ENCODE data around the gene VPS26C. TPM values are rescaled to one million over a fixed set of nuclear protein-coding genes. Genes with fewer than 3 reads are reported as not detected.

The VPS26C gene
- total RNA-seq, 1 donor from 2014 or later: 37.5 TPM

DNA sequence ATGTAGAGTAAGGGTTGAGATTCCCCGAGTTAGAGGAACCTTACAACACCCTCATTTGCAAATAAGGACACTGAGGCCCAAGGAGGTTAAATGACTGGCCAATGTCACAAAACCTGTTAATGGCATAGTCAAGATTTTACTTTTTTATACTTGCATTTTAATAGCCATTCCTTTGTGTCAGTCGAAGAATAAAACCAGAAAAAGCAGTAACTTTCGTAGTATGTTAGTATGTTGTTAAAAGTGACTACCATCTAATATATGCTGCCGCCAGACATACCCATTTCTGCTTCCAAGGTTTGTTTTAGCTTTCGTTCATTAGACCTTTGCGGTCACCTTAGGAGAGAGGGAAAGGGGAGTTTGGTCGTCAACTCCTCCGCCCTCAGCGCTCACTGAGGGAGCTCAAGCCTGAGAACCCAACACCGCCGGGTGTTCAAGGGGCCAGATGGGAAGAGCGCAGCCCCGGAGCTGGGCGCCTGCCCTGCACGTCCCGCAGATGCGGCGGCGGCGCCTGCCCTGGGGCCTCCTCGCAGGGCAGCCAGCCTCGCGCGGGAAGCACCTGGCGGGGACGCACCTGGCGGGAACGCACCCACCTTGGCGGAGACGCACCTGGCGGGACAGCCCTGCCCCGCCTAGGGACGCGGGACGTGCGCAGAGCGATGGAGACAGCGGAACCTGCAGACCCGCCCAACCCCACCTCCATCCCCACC is 466 bp downstream of the VPS26C start:
- FAIRE-seq: no peak

DNA sequence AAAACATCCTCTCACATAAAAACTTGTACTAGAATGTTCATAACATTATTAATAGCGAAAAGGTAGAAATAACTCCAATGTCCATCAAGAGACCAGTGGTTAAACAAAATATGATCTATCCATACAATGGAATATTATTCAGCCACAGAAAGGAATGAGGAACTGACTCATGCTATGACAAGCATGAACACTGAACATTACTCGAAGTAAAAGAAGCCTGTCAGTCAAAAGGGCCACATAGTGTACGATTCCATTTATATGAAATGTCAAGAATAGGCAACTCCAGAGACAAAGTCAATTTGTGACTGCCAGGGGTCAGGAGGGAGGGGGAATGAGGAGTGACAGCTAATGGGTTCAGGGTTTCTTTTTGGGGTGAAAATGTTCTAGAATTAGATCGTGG is 2.3 kb downstream of the VPS26C start:
- FAIRE-seq: no peak

More for the DNA sequence above, 466 bp downstream of the VPS26C start:
- DNase-seq (ENCODE audit: low spot score in 2 of 2): no peak

DNA sequence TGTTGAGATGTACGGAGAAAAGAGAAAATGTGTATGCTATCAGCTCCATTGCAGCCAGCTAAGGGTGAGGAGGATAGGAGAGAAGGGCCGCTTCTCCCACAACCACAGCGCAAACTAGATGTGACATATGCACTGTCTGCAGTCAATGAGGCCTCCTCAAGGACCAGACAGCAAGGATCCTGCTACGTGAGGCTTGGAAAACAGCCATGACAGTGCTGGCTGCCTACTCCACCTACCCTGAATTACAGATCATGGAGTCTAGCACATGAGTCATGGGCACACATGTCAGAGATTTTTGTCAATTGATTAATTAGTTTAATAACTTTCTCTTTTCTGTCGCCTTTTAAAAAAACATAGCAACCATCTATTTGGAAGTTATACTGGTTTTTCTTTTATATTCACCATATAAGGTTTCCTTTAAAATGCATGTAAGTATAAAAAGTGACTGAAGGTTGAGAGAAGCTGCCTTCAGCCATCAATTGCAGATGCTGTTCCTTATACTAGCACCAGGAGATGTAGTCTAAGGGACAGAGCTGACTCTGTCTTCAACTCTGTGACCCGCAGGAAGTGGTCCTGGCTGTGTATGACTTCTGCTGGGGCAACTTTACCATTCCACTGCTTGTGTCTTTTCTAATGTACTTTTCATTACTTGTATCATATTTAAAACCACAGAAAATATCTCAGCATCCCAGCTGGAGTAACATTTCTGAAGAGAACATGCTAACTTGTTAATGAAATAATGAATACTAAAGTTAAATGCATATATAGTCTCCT is 3.1 kb downstream of the VPS26C start:
- FAIRE-seq: no peak
- no peak for DNase-seq (ENCODE audit: low spot score in 2 of 2)

More for the DNA sequence above, 2.3 kb downstream of the VPS26C start:
- DNase-seq (ENCODE audit: low spot score in 2 of 2): no peak

DNA sequence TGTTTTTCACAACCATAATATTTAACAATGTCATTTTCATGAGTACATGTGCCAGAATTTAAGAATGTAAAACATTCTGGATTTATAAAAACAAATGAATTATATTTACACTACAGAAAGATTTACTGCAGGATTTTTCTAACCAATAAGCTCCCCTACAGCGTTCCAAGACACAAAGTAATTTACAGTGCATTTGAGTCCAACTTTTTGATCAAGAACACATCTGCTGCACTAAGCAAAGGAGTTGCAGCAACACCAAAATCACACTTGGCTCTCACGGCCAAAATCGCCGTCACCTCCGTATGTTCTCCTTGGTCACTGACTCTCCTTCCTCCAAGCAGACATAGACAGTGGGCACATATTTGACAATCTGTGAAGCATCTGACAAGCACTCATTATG is 7.7 kb downstream of the VPS26C start:
- DNase-seq (ENCODE audit: low spot score in 2 of 2) (no peak), FAIRE-seq (no peak)

DNA sequence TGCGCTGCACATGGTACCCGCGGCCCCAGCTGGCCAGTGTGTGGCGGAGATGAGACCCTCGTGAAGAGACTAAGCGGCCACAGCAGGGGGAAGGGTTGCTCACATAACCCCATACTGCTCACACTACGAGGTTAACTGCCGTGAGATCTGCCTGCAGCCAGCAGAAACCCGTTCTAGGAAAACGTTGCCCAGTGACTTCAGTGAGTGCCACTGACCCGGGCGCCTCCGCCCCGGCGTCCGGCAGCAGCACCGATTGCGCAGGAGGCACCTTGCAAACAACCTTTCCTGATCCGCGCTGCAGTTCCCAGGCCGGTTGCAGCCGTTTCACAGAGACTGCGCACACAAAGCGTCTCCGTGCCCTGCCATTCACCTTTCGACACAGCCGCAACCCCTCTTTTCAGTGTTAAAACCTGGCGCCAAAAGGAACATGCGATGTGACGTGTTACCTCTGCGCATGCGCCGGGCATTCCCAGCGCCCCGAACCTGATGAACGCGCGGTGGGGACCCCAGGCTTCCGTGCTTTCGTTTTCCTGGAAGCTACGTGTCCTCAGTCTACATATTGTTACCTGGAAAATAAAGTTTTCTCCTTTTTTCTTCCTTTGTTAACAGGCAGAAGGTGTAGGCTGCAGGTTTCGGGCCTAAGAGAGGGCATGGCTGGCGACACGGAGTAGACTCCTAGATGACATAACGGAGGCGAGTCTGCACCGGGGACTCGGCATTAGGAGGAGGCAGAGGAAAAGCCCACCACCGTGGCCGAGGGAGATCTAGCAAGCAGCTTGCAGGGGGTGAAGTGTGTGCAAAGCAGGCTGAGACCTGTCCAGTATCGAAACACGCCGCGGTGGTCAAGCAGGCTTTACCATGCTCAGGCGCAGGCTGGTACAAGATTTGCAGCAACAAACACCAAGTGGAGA is 8.9 kb downstream of the VPS26C start:
- FAIRE-seq (no peak), DNase-seq (ENCODE audit: low spot score in 2 of 2) (peak; percentile 27 to 29)

DNA sequence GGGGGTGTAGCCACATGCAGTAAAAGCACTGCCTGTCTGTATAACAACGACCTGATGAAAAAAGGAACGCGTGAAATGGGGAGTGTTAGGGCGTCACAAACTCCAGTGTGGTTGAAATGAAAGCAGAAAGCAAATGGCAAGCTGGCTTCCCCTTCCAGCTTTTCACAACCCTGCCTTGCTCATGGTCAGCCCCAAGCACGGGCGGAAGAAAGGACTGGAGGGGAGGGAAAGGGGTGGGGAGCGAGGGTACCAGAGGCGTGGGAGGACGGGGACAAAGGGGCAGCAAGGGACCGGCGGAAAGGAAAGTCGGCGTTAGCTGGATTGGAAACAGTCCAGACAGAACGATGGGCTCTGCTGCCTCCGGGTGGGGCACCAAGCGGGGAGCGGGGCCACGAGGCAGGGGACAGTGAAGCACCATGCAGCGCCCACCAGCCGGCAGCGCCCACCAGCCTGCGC is 9.6 kb downstream of the VPS26C start:
- DNase-seq (ENCODE audit: low spot score in 2 of 2): no peak
- no peak for FAIRE-seq

DNA sequence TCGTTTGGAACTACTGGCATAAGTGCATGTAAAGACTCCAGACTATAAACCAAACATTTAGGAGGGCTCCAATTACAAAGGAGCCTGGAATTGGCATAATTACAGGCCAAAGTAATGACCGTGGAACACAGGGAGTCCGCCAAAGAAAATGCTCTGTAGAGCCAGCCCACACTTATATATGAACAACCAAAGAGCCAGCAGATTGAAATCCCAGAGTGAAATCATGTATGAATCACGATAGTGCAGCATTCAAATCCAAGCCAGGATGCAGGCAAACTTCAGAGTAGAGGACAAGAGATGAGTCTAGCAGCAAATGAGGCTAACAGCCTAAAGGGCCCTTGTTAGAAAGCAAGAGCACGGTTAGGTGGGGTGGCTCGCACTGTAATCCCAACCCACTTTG is 13.1 kb downstream of the VPS26C start:
- no peak for FAIRE-seq
- DNase-seq (ENCODE audit: low spot score in 2 of 2): no peak

DNA sequence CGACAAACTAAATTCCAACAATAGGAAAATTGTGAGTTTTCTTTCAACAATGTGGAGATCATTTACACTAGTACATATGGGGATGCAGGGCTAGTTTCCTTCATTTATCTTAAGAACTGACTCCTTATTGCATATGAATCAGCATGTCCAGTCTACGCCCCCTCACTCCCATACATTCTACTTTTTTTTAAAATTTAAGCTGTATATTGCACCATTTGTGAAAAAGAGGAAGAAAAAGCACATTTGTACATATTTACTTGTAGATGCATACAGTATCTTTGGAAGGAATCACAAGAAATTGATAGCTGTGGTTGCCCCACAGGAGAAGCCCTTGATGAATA is 15.9 kb downstream of the VPS26C start:
- no peak for DNase-seq (ENCODE audit: low spot score in 2 of 2)
- FAIRE-seq: no peak

DNA sequence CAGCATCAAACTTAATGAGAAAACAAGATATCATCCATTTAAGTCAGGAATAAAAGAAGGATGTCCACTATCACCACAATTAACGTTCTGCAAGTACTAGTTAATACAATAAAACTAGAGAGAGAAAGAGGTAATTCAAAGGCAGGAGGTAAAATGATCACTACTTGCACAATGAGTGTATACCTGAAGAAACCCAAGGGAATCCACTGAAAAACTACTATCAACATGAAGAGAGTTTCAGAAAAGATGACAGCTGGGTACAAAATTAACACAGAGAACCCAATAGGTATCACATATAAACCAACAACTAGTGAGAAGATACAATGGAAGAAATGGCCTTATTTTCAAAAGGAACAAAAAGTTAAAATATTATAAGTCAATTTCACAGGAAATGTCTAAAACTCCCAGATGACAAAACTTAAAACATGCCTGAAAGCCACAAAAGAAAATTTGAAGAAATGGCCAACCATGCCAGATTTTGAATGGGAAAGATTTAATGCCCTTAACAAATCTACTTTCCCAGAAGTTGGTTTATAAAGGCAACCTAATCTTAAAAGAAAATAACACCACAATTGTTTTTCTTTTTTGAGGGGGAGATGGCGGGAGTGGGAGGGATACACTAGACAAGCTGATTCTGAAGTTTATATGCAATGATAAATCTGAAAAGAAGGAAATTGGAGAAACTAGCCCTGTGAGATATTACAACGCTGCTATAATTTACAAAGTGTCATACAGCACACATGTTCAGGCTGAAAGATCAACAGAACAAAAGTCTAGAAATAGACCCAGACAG is 17.8 kb downstream of the VPS26C start:
- DNase-seq (ENCODE audit: low spot score in 2 of 2) (no peak), FAIRE-seq (no peak)

DNA sequence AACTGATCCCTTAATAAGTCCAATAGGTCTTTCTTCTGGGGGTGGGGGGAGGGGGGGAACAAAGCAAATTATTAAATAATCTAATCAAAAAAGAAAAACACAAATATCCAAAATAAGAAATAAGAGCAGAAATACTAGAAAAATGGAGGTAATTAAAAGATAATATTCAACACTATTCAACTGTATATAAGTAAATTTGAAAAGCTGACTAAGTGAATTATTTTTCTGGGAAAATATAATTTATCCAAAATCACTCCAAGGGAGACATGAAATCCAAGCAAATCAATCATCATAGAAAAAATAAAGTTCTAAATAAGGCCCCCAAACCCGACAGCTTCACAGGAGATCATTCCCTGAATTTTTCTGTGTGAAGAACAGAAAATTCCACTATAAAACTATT is 18.8 kb downstream of the VPS26C start:
- FAIRE-seq (no peak), DNase-seq (ENCODE audit: low spot score in 2 of 2) (no peak)

DNA sequence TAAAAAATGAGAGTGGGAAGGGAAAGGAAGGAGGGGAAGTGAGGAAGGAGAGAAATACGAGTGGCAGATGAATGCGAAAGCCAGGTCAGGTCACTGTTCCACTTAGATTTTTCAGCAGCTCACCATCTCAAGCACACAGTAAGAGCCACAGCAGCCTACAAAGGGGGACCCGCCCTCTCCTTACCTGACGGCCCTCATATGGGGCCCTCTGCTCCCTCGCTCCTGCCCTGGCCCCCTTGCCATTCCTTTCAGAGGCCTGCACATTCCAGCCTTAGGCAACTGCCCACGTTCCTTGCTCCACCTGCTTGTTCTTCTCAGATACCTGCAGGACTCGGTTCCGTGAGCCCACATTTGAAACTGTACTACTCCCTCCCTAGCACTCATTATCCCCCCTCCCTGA is 22.0 kb downstream of the VPS26C start:
- DNase-seq (ENCODE audit: low spot score in 2 of 2): no peak

DNA sequence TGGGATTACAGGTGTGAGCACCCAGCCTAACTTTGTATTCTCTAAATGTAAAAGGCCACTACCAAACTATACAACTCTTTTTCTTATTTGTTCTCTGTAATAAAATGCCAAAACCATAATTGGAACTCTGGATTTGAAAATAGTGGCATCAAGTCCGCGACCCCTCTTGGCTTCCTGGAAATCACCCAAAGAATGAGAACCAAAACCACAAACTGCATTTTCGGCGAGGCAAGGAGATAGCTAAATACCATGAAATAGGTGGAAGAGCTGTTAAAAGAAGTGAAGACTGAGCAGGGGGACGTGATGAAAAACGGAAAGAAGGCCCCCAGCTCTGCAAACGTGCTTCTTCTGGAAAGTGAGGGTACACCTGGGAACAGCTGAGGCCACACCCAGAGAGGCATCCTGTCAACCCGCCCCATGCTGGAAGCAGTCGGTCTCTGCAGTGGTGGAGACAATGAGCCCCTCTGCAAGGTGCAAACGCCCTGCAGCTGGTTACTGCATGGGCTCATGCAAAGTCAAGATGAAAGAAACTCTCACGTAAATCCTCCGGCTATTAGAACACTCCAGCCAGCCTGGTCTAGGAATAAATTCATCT is 22.5 kb downstream of the VPS26C start:
- FAIRE-seq: no peak
- DNase-seq (ENCODE audit: low spot score in 2 of 2): no peak

More for the DNA sequence above, 22.0 kb downstream of the VPS26C start:
- FAIRE-seq: no peak

DNA sequence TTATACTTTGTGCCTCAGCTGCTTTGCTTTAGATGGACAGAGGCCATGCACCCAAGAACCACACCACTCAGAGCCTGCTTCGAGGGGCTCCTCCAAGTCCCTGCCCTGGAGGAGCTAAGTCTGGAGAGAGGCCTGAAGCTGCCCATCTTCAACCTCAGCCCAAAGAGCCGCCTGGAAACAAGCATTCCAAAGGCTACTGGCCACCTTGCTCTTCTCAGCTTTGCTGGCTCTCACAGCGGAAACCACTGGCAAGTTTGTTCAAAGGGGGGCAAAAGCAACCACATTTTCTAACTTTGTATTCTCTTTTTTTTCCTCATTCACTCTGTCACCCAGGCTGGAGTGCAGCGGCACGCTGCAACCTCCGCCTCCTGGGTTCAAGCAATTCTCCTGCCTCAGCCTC is 23.2 kb downstream of the VPS26C start:
- FAIRE-seq (no peak), DNase-seq (ENCODE audit: low spot score in 2 of 2) (no peak)

DNA sequence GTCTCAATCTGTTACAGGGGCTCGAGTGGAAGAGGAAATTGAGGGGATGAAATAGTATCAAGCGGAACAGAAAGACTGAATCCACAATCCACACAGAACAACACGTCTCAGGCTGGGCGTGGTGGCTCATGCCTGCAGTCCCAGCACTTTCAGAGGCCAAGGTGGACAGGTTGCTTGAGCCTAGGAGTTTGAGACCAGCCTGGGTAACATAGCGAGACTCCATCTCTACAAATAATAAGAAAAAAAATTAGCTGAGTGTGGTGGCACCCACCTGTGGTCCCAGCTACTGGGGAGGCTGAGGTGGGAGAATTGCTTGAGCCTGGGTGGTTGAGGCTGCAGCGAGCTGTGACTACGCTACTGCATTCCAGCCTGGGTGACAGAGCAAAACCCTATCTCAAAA is 25.7 kb downstream of the VPS26C start:
- FAIRE-seq: no peak
- DNase-seq (ENCODE audit: low spot score in 2 of 2): no peak

DNA sequence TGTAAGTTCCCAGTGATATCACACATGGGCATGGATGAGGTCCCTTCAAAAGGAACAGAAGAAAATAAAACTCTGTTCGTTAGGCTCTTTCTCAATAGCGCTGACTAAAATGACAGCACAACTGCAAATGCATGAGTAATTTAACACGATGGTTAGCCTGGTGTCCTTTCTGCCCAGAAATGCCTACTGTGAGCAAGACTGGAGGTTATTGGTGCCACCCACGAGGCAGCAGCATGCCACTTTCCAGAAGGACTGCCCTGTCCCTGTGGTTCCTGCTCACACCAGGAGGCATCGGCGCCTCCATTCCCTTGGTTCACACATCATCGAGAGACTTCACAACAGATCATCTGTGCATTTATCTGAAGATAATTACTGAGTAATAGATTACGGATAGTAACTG is 26.2 kb downstream of the VPS26C start:
- no peak for DNase-seq (ENCODE audit: low spot score in 2 of 2)

DNA sequence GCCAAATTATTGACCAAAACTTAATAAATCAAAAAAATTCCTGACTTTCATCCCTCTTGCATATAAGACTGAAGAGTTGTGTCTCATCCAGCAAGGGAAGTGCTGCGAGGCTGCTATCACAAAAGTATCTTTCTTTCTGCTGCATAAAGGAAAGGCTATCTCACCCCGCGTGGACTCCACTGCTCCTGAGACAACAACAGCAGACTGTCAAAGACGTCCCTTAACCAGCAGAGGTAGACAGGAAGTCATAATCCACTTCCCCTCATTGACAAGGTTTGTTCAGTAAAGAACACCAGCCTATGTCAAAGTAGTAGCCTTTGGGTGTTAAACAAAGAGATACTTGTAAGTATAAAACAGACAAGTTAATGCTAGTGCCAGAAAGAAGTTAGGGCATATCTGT is 29.4 kb downstream of the VPS26C start:
- DNase-seq (ENCODE audit: low spot score in 2 of 2): no peak
- FAIRE-seq: no peak

More for the DNA sequence above, 26.2 kb downstream of the VPS26C start:
- no peak for FAIRE-seq

DNA sequence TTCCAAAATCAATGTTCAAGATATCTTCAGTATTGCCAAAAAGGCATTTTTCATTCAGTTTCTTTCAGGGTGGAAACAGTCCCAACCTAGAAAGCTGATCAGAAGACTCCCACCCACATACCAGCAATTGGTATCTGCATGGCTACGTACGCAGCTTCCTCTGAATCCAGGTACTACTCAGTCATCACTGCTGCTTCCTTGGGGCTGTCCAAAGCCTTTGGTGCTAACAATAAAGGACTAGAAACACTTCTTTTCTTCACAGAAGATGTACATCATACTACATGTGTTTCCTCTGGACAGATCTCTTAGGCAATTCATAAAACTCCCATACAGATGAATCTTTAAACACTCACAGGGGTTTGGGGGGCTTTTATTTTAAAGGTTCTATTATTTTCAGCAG is 29.8 kb downstream of the VPS26C start:
- FAIRE-seq (no peak), DNase-seq (ENCODE audit: low spot score in 2 of 2) (no peak)

DNA sequence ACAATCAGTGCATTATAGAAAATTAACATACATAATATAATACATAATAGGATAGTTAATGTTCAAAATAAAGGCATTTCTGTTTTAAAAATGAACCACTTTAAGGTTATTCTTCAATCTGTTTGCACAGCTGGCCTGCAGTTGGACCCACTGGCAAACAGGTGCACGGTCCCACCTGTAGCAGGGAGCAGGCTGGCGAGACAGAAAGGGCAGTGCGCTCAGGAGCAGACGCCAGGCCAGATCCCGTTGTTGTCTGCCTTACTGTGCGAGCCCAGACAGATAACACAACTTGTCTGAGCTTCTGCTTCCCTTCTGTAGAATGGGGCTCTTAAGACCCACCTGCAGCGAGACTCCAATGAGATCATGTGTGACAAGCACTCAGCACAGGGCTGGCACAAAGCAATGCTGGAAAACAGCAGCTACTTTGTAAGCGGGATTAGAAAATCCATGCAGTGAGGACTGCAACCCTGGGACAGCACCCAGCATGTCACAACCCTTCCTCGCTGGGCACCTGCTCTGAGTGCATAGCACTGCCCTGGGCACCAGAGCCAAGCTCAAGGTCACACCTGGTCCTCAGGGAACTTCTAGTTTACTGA is 33.5 kb downstream of the VPS26C start:
- DNase-seq (ENCODE audit: low spot score in 2 of 2) (no peak), FAIRE-seq (no peak)

DNA sequence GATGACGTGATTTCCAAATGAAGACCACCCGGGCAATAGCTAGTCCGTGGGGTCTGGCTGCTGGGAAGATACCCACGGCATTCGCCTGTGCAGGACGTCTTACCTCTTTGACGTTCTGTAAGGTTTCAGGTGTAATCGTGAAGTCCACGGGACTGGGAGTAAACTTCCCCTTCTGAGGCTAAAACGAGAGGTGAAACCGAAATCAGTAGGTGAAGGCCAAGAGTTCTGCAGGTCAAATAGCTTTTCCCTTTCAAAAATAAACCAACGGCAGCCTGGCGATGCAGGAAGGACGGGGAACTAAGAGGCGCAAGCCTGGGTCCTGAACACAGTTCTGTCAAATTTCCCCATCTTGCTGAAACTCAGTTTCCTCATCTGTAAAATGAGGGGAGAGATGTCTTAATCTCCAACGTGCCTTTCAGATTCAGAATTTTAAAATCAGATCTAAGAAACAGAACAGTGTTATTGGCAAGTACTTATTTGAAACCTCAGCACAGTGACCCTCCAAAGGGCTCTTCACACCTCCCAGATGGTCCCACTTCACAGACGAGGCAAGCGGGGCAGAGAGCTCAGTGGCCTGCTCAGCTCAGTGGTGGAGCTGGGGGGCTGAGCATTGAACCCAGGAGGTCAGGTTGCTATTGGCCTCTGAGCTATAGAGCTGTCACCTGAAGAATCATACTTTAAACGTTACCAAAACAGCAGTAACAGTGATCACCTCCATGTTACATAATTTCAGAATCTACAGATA is 34.7 kb downstream of the VPS26C start:
- FAIRE-seq (no peak), DNase-seq (ENCODE audit: low spot score in 2 of 2) (no peak)

All from frontal cortex (tissue), 4 donors.